GM12878 (cell line): ENCODE measurements around the gene ZDHHC3. TPM values are rescaled to one million over a fixed set of nuclear protein-coding genes. Genes with fewer than 3 reads are reported as not detected.

ENCODE experiments used
- ATAC-seq: fragments of 200-7000 bp; cut with Tn5 transposase; 3 replicates; pipeline ENCODE4 v1.9.1; 2020; ENCODE audit warnings: mild to moderate bottlenecking, moderate library complexity
- BruUV-seq: library from RNA; stranded (reverse); fragments of 400-500 nt; replicated peaks from 2 replicates; lab custom pipeline; 2021; lab: Mats Ljungman, UMichigan
- CTCF ChIA-PET: fragments of 300-600 bp; sonication (Branson Sonifier 250); formaldehyde crosslinking; extraction: SDS; loops from one replicate; lab custom pipeline; 2021; ENCODE audit warnings: inconsistent platforms; lab: Yijun Ruan, JAX
- POLR2A ChIA-PET: fragments of 350-600 bp; formaldehyde crosslinking; extraction: SDS; loops from one replicate; lab custom pipeline; 2021; ENCODE audit warnings: inconsistent platforms; lab: Charles Lee
- RAD21 ChIA-PET: fragments of 300-600 bp; sonication (Branson Sonifier 250); formaldehyde crosslinking; loops from one replicate; lab custom pipeline; 2023; ENCODE audit warnings: antibody characterized with exemption; ENCODE audit not compliant: unreplicated experiment; lab: Charles Lee
- SMC1A ChIA-PET: fragments of 300-600 bp; sonication (Branson Sonifier 250); formaldehyde crosslinking; loops from one replicate; lab custom pipeline; 2023; ENCODE audit not compliant: unreplicated experiment, uncharacterized antibody; lab: Charles Lee
- DNase-seq: peaks from one replicate; pipeline ENCODE4 v3.0.0-alpha.2; 2011; ENCODE audit warnings: low read depth, low spot score
- FAIRE-seq: peaks from 3 replicates; lab custom pipeline; 2011; peaks lifted over from hg19 to GRCh38; lab: Jason Lieb, UNC
- H2AFZ ChIP-seq: 2 replicates; pipeline ENCODE4 v1.6.0; 2011; ENCODE audit warnings: low read depth, low read length, control low read depth; ENCODE audit not compliant: control insufficient read depth
- H3K27ac ChIP-seq: 2 replicates; pipeline ENCODE4 v1.5.1; 2011; ENCODE audit warnings: control low read depth; ENCODE audit not compliant: control insufficient read depth, insufficient read depth
- H3K27me3 ChIP-seq, 2 experiments: replicated peaks in 1 of 2; 2 replicates each; pipeline versions ENCODE4 v1.6.0 to v1.6.1; 2011; ENCODE audit warnings: low read length in 1 of 2; ENCODE audit not compliant: control insufficient read depth in 2 of 2, insufficient read depth in 2 of 2
- H3K36me3 ChIP-seq, 2 experiments: 2 replicates each; pipeline ENCODE4 v1.5.1; 2011; ENCODE audit warnings: low read length in 1 of 2; ENCODE audit not compliant: control insufficient read depth in 2 of 2, insufficient read depth in 2 of 2
- H3K4me1 ChIP-seq: 2 replicates; pipeline ENCODE4 v1.6.1; 2011; ENCODE audit warnings: mild to moderate bottlenecking, low read length, moderate library complexity, mixed read lengths; ENCODE audit not compliant: control insufficient read depth, insufficient read depth
- H3K4me2 ChIP-seq: 2 replicates; pipeline ENCODE4 v1.6.0; 2011; ENCODE audit warnings: control low read depth; ENCODE audit not compliant: control insufficient read depth, insufficient read depth
- H3K4me3 ChIP-seq: fragments of 200-600 bp; sonication (generic); 2 replicates; pipeline ENCODE4 v1.5.1; 2016
- H3K79me2 ChIP-seq: 2 replicates; pipeline ENCODE4 v1.6.0; 2011; ENCODE audit warnings: low read length; ENCODE audit not compliant: control insufficient read depth, insufficient read depth
- H3K9ac ChIP-seq: 2 replicates; pipeline ENCODE4 v1.8.0; 2011; ENCODE audit warnings: low read length, control low read depth, mixed read lengths; ENCODE audit not compliant: control insufficient read depth, insufficient read depth
- H3K9me3 ChIP-seq: replicated peaks from 3 replicates; pipeline ENCODE4 v1.5.1; 2011; ENCODE audit warnings: mild to moderate bottlenecking, low read length; ENCODE audit not compliant: control insufficient read depth, insufficient read depth
- H4K20me1 ChIP-seq: 2 replicates; pipeline ENCODE4 v1.6.0; 2011; ENCODE audit not compliant: control insufficient read depth, insufficient read depth
- EED ChIP-seq: sonication (generic); IDR thresholded peaks from 2 replicates; pipeline ENCODE4 v1.6.1; 2016; ENCODE audit warnings: antibody characterized with exemption, low read depth
- ETV6 ChIP-seq, 2 experiments: fragments of 450-650 bp in 1 of 2; IDR thresholded peaks in 1 of 2; conservative IDR thresholded peaks in 1 of 2; 2 replicates each; pipeline ENCODE4 v1.6.1; 2014; ENCODE audit warnings: antibody characterized with exemption in 1 of 2, borderline replicate concordance in 1 of 2, low read depth in 1 of 2, mild to moderate bottlenecking in 1 of 2, moderate library complexity in 1 of 2
- JUNB ChIP-seq: IDR thresholded peaks from 2 replicates; pipeline ENCODE4 v1.6.1; 2016; ENCODE audit warnings: antibody characterized with exemption, mild to moderate bottlenecking
- MEF2B ChIP-seq: fragments of 450-650 bp; IDR thresholded peaks from 2 replicates; pipeline ENCODE4 v1.6.1; 2018; ENCODE audit warnings: mild to moderate bottlenecking, moderate library complexity; ENCODE audit not compliant: partially characterized antibody, poor library complexity, severe bottlenecking
- PML ChIP-seq: IDR thresholded peaks from 2 replicates; pipeline ENCODE4 v1.6.1; 2012; ENCODE audit warnings: low read length, inconsistent platforms
- TCF3 ChIP-seq: IDR thresholded peaks from 2 replicates; pipeline ENCODE4 v1.6.1; 2012; ENCODE audit warnings: low read depth, mild to moderate bottlenecking, low read length, borderline replicate concordance; ENCODE audit not compliant: insufficient read depth
- WGBS: methylation state at CpG from one replicate; pipeline ENCODE4 v1.1.6; 2016; ENCODE audit warnings: low lambda C conversion rate; ENCODE audit not compliant: insufficient replicate concordance, insufficient coverage; ENCODE audit errors: missing lambda C conversion rate; 5-methylcytosine and 5-hydroxymethylcytosine counted together
- in situ Hi-C: fragments of 300-500 bp; cut with MboI; formaldehyde crosslinking; loops from 9 replicates; pipeline ENCODE4 v1.14.3; 2018; ENCODE audit warnings: mixed read lengths
- intact Hi-C: fragments of 100-400 bp; cut with micrococcal nuclease; formaldehyde crosslinking; loops from one replicate; pipeline ENCODE4 v1.14.2; 2022; ENCODE audit not compliant: unreplicated experiment
- polyA plus RNA-seq, 11 experiments: library from polyadenylated mRNA; depleted of rRNA in 4 of 11; unstranded in 6 of 11; stranded (reverse) in 5 of 11; fragments of >200 nt; fragmentation: Nextera tagmentation in 4 of 11; fragmentation: Illumina TruSeq in 1 of 11; extraction: Ambion mirVana in 4 of 11; extraction: Trizol in 1 of 11; gene quantifications; 1 replicate in 1 of 11; 2 replicates in 10 of 11; pipeline versions ENCODE4 v1.2.1 to v1.2.3, GENCODE V29; 2011 to 2016; ENCODE audit warnings: inconsistent platforms in 2 of 11, missing spikeins in 2 of 11, low read depth in 1 of 11
- total RNA-seq, 4 experiments: library from RNA; depleted of rRNA in 3 of 4; stranded (reverse); fragments of >200 nt in 3 of 4; fragmentation: Illumina TruSeq in 1 of 4; extraction: Trizol in 1 of 4; gene quantifications; 2 replicates each; pipeline versions ENCODE4 v1.2.1 to v1.2.3, GENCODE V29; 2013 to 2021
- TF ChIP-seq, protein P1 (sequence below): fragments of 450-650 bp; IDR thresholded peaks from 2 replicates; pipeline ENCODE4 v1.6.1; 2017; ENCODE audit warnings: borderline replicate concordance
- TF ChIP-seq, protein P2 (sequence below): fragments of 450-650 bp; IDR thresholded peaks from 2 replicates; pipeline ENCODE4 v1.6.1; 2017; ENCODE audit warnings: low read depth, mild to moderate bottlenecking, moderate library complexity

Gene ZDHHC3
- total and polyA plus RNA-seq, 10 of the 15 experiments (the other 5 are each of a cell fraction or from before 2014, with no cell fraction given) = 6.8 to 79.1 (median 40.8) TPM

DNA sequence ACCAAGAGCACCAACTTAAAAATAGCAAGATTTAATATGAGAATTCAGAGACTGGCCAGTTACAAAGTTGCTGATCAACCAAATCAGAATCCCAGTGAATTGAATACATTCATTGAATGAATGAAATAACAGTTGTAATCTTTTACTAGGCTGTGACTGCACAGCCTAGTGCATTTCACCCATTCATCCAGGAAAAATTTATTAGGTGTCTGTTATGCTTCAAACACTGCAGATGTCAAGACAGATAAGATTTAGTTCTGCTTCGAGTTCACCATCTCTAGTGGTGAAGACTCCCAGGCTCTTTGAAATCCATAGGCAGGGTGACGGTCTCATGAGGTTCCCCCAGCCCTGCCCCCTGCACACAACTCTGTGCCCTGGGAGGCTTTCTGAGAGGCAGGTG is 72.7 kb downstream of the ZDHHC3 start:
- Histone ChIP-seq H4K20me1 (no peaks in the 10 kb centered on the region), H3K27me3 (no peaks in the 10 kb centered on the region), H3K79me2 (no peaks in the 10 kb centered on the region), H3K36me3 (no peaks in the 10 kb centered on the region), H3K4me1 (no peaks in the 10 kb centered on the region), H3K4me3 (no peak overlapping the region), H3K4me2 (no peak overlapping the region), H2AFZ (no peak overlapping the region), H3K9ac (no peak overlapping the region), H3K27ac (no peak overlapping the region), H3K9me3 (no peaks in the 10 kb centered on the region)
- WGBS = 0% methylated on average over 2 of the region's 2 CpGs
- FAIRE-seq (no peak), ATAC-seq (no peak), DNase-seq (no peak)
- in situ Hi-C loops = no loop called here
- no TSS peak for BruUV-seq
- CTCF ChIA-PET = no interaction called here
- SMC1A ChIA-PET = no interaction called here
- POLR2A ChIA-PET = no interaction called here
- TF ChIP-seq JUNB (no peak), ETV6 (conservative IDR thresholded peaks at IDR 0.05 in 1 of 2, IDR thresholded peaks at IDR 0.05 in 1 of 2; ENCODE audit: borderline replicate concordance in 1 of 2, low read depth in 1 of 2) (no peak), MEF2B (no peak), EED (no peak), TCF3 (no peak), PML (no peak)
- TF ChIP-seq, protein P1, sequence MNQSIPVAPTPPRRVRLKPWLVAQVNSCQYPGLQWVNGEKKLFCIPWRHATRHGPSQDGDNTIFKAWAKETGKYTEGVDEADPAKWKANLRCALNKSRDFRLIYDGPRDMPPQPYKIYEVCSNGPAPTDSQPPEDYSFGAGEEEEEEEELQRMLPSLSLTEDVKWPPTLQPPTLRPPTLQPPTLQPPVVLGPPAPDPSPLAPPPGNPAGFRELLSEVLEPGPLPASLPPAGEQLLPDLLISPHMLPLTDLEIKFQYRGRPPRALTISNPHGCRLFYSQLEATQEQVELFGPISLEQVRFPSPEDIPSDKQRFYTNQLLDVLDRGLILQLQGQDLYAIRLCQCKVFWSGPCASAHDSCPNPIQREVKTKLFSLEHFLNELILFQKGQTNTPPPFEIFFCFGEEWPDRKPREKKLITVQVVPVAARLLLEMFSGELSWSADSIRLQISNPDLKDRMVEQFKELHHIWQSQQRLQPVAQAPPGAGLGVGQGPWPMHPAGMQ = no peak
- TF ChIP-seq, protein P2, sequence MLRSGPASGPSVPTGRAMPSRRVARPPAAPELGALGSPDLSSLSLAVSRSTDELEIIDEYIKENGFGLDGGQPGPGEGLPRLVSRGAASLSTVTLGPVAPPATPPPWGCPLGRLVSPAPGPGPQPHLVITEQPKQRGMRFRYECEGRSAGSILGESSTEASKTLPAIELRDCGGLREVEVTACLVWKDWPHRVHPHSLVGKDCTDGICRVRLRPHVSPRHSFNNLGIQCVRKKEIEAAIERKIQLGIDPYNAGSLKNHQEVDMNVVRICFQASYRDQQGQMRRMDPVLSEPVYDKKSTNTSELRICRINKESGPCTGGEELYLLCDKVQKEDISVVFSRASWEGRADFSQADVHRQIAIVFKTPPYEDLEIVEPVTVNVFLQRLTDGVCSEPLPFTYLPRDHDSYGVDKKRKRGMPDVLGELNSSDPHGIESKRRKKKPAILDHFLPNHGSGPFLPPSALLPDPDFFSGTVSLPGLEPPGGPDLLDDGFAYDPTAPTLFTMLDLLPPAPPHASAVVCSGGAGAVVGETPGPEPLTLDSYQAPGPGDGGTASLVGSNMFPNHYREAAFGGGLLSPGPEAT = no peak
- intact Hi-C loops = no loop called here
- RAD21 ChIA-PET = no interaction called here
